Trophoblast cell (in vitro differentiated cells and primary cell): ENCODE measurements around the gene LMOD2.

Experiments
- DNase-seq, 2 donors: peaks; one replicate each; pipeline ENCODE4 v3.0.0-alpha.2; 2016
- H2AFZ ChIP-seq: 2 replicates; pipeline ENCODE4 v1.6.1; 2013; ENCODE audit warnings: low read length, moderate library complexity, mild to moderate bottlenecking; ENCODE audit not compliant: insufficient read depth, poor library complexity
- H2AK5ac ChIP-seq: 2 replicates; pipeline ENCODE4 v1.6.1; 2013; ENCODE audit warnings: mild to moderate bottlenecking, low read length
- H2BK120ac ChIP-seq: 2 replicates; pipeline ENCODE4 v1.6.1; 2013; ENCODE audit warnings: low read length, mild to moderate bottlenecking, moderate library complexity; ENCODE audit not compliant: insufficient read depth, poor library complexity
- H2BK12ac ChIP-seq: 2 replicates; pipeline ENCODE4 v1.6.1; 2013; ENCODE audit warnings: mild to moderate bottlenecking, low read length, moderate library complexity
- H2BK5ac ChIP-seq: 2 replicates; pipeline ENCODE4 v1.6.1; 2013; ENCODE audit warnings: low read length, low read depth, moderate library complexity, mild to moderate bottlenecking; ENCODE audit not compliant: poor library complexity
- H3K14ac ChIP-seq: 2 replicates; pipeline ENCODE4 v1.6.1; 2013; ENCODE audit warnings: mild to moderate bottlenecking, low read length
- H3K18ac ChIP-seq: 2 replicates; pipeline ENCODE4 v1.6.1; 2013; ENCODE audit warnings: mild to moderate bottlenecking, low read length
- H3K23ac ChIP-seq: 2 replicates; pipeline ENCODE4 v1.6.1; 2013; ENCODE audit warnings: low read length
- H3K27ac ChIP-seq: 2 replicates; pipeline ENCODE4 v1.5.1; 2013; ENCODE audit warnings: low read depth, mild to moderate bottlenecking, inconsistent platforms, low read length, moderate library complexity
- H3K27me3 ChIP-seq: 2 replicates; pipeline ENCODE4 v1.6.1; 2013; ENCODE audit warnings: inconsistent platforms, mild to moderate bottlenecking, low read length, moderate library complexity; ENCODE audit not compliant: insufficient read depth
- H3K36me3 ChIP-seq, 2 experiments: 1 replicate in 1 of 2; 2 replicates in 1 of 2; pipeline ENCODE4 v1.6.1; 2013; ENCODE audit warnings: low read length in 2 of 2, mild to moderate bottlenecking in 2 of 2, moderate library complexity in 1 of 2; ENCODE audit not compliant: insufficient read depth in 2 of 2, control insufficient read depth in 1 of 2
- H3K4ac ChIP-seq: 2 replicates; pipeline ENCODE4 v1.6.1; 2013; ENCODE audit warnings: low read depth, mild to moderate bottlenecking, low read length, moderate library complexity
- H3K4me1 ChIP-seq, 2 experiments: 1 replicate in 1 of 2; 2 replicates in 1 of 2; pipeline ENCODE4 v1.6.1; 2013; ENCODE audit warnings: low read length in 2 of 2, mild to moderate bottlenecking in 2 of 2, moderate library complexity in 1 of 2; ENCODE audit not compliant: insufficient read depth in 2 of 2, control insufficient read depth in 1 of 2
- H3K4me2 ChIP-seq: 2 replicates; pipeline ENCODE4 v1.6.1; 2013; ENCODE audit warnings: inconsistent platforms, mild to moderate bottlenecking, low read length, moderate library complexity
- H3K4me3 ChIP-seq: 2 replicates; pipeline ENCODE4 v1.5.1; 2013; ENCODE audit warnings: mild to moderate bottlenecking, low read depth, low read length, inconsistent platforms
- H3K79me1 ChIP-seq: one replicate; pipeline ENCODE4 v1.6.1; 2013; ENCODE audit warnings: low read length
- H3K79me2 ChIP-seq: 2 replicates; pipeline ENCODE4 v1.6.1; 2013; ENCODE audit warnings: low read length, mild to moderate bottlenecking; ENCODE audit not compliant: control insufficient read depth, insufficient read depth, poor library complexity
- H3K9ac ChIP-seq: 2 replicates; pipeline ENCODE4 v1.6.1; 2013; ENCODE audit warnings: mild to moderate bottlenecking, low read length
- H3K9me3 ChIP-seq: 2 replicates; pipeline ENCODE4 v1.6.1; 2013; ENCODE audit warnings: low read depth, mild to moderate bottlenecking, control low read depth, inconsistent platforms, low read length; ENCODE audit not compliant: insufficient read depth
- H4K12ac ChIP-seq: 2 replicates; pipeline ENCODE4 v1.6.1; 2013; ENCODE audit warnings: low read depth, mild to moderate bottlenecking, low read length, moderate library complexity
- H4K8ac ChIP-seq: 2 replicates; pipeline ENCODE4 v1.6.1; 2013; ENCODE audit warnings: low read depth, mild to moderate bottlenecking, low read length, moderate library complexity
- H4K91ac ChIP-seq: one replicate; pipeline ENCODE4 v1.6.1; 2013; ENCODE audit warnings: low read depth, mild to moderate bottlenecking, low read length, moderate library complexity
- WGBS: extraction: QIAGEN DNeasy Blood & Tissue Kit; methylation state at CpG from one replicate; pipeline ENCODE4 v1.1.7; 2013; ENCODE audit warnings: missing lambda C conversion rate; ENCODE audit not compliant: insufficient read length, insufficient coverage; ENCODE audit errors: extremely low coverage; 5-methylcytosine and 5-hydroxymethylcytosine counted together

The LMOD2 gene

GRCh38 chr7:123639631-123640030 lies 16.0 kb upstream of the LMOD2 start:
- H3K4me2 ChIP-seq = no peak overlapping the region

GRCh38 chr7:123640583-123640982 lies 15.1 kb upstream of the LMOD2 start:
- Histone ChIP-seq H3K79me1 (peaks cover 15% of the 10 kb centered on the region), H3K4me3 (no peak overlapping the region), H2AK5ac (no peak overlapping the region), H3K23ac (no peak overlapping the region), H2AFZ (no peak overlapping the region), H4K12ac (no peak overlapping the region), H3K36me3 (no peaks in the 10 kb centered on the region), H3K18ac (no peak overlapping the region), H3K14ac (no peak overlapping the region), H2BK12ac (no peak overlapping the region), H4K8ac (no peak overlapping the region), H3K27ac (no peak overlapping the region), H3K27me3 (no peaks in the 10 kb centered on the region), H3K4ac (no peak overlapping the region), H4K91ac (no peak overlapping the region), H3K9ac (no peak overlapping the region), H3K4me2 (no peak overlapping the region), H3K79me2 (peaks cover 2% of the 10 kb centered on the region), H3K9me3 (no peaks in the 10 kb centered on the region), H3K4me1 (peaks cover 5 to 11% of the 10 kb centered on the region in 2 experiments), H2BK5ac (no peak overlapping the region), H2BK120ac (no peak overlapping the region)
- no peak for DNase-seq

More at GRCh38 chr7:123639631-123640030, 16.0 kb upstream of the LMOD2 start:
- no CpG with 5 or more reads among the region's 2 CpGs for WGBS
- Histone ChIP-seq H3K79me2 (peaks cover 2% of the 10 kb centered on the region), H3K4me3 (no peak overlapping the region), H3K9me3 (no peaks in the 10 kb centered on the region), H3K27me3 (no peaks in the 10 kb centered on the region), H3K9ac (no peak overlapping the region), H3K27ac (no peak overlapping the region), H4K8ac (no peak overlapping the region), H3K4ac (no peak overlapping the region), H2BK120ac (no peak overlapping the region), H3K23ac (no peak overlapping the region), H4K12ac (no peak overlapping the region), H2AK5ac (no peak overlapping the region), H3K36me3 (no peaks in the 10 kb centered on the region), H3K4me1 (peaks cover 5 to 11% of the 10 kb centered on the region in 2 experiments), H2BK12ac (peak overlapping the region; percentile 19), H2AFZ (no peak overlapping the region), H3K14ac (no peak overlapping the region), H2BK5ac (no peak overlapping the region), H4K91ac (peak overlapping the region; percentile 50), H3K79me1 (peaks cover 15% of the 10 kb centered on the region), H3K18ac (no peak overlapping the region)
- no peak for DNase-seq

- Histone ChIP-seq H3K4ac (no peak overlapping the region), H3K4me2 (no peak overlapping the region), H3K79me2 (peaks cover 2% of the 10 kb centered on the region), H3K36me3 (no peaks in the 10 kb centered on the region), H2BK12ac (peak overlapping the region; percentile 87), H3K79me1 (peaks cover 22% of the 10 kb centered on the region), H2AFZ (peak overlapping the region; percentile 17), H3K27me3 (no peaks in the 10 kb centered on the region), H3K4me3 (no peak overlapping the region), H3K14ac (no peak overlapping the region), H3K18ac (no peak overlapping the region), H4K12ac (no peak overlapping the region), H3K9me3 (no peaks in the 10 kb centered on the region), H2BK120ac (peak overlapping the region; percentile 68), H4K91ac (peak overlapping the region; percentile 11), H4K8ac (no peak overlapping the region), H3K9ac (no peak overlapping the region), H2AK5ac (no peak overlapping the region), H3K23ac (no peak overlapping the region), H2BK5ac (peak overlapping the region; percentile 6), H3K27ac (no peak overlapping the region), H3K4me1 (peaks cover 8 to 14% of the 10 kb centered on the region in 2 experiments)
- peak; percentile 50 to 79 for DNase-seq
- no CpG with 5 or more reads among the region's 5 CpGs for WGBS
Measured at GRCh38 chr7:123641901-123642300, 13.8 kb upstream of the LMOD2 start.

GRCh38 chr7:123643495-123644441 lies 11.9 kb upstream of the LMOD2 start:
- peaks cover 17 to 19% of the 10 kb centered on the region in 2 experiments for H3K4me1 ChIP-seq
- no CpG with 5 or more reads among the region's 6 CpGs for WGBS
- no peak overlapping the region for H3K4me3 ChIP-seq
- no peak overlapping the region for H3K23ac ChIP-seq
- peak overlapping the region; percentile 80 for H3K14ac ChIP-seq
- H3K79me1 ChIP-seq = peaks cover 28% of the 10 kb centered on the region
- peak overlapping the region; percentile 96 for H2BK5ac ChIP-seq
- H3K36me3 ChIP-seq = no peaks in the 10 kb centered on the region
- peaks cover 2% of the 10 kb centered on the region for H3K79me2 ChIP-seq
- no peak overlapping the region for H3K9ac ChIP-seq
- peak overlapping the region; percentile 32 for H2BK12ac ChIP-seq
- no peak overlapping the region for H3K4ac ChIP-seq
- no peak overlapping the region for H4K12ac ChIP-seq
- no peak overlapping the region for H3K18ac ChIP-seq
- no peak overlapping the region for H2AK5ac ChIP-seq
- H4K91ac ChIP-seq = peak overlapping the region; percentile 63
- no peaks in the 10 kb centered on the region for H3K9me3 ChIP-seq
- peak; percentile 2 to 32 for DNase-seq
- H3K27ac ChIP-seq = peak overlapping the region; percentile 96
- no peak overlapping the region for H2AFZ ChIP-seq
- H3K4me2 ChIP-seq = peak overlapping the region; percentile 49
- H4K8ac ChIP-seq = peak overlapping the region; percentile 91
- H2BK120ac ChIP-seq = peak overlapping the region; percentile 98
- H3K27me3 ChIP-seq = no peaks in the 10 kb centered on the region
